Activated CD8-positive, alpha-beta T cell treated with anti-CD3 and anti-CD28 coated beads, Interleukin-2, amount 10 ng/mL, durations not matched to agents 7 days and 5 days (primary cell): Measurements from ENCODE around the gene FARP1. TPM values are rescaled to one million over a fixed set of nuclear protein-coding genes. Genes with fewer than 3 reads are reported as not detected.
"Not testable (repeated sequence)": the region's sequence is repeated elsewhere in the genome, so short reads cannot be mapped to it uniquely, and the experiment has no call there.

Source experiments
- ATAC-seq: fragments of 150-1000 bp; cut with Tn5 transposase; one replicate; pipeline ENCODE4 v1.10.0; 2021; ENCODE audit warnings: moderate library complexity
- CTCF ChIA-PET: fragments of 350-600 bp; sonication (Branson Sonifier 250); formaldehyde crosslinking; loops from one replicate; lab custom pipeline; 2021; ENCODE audit warnings: antibody characterized with exemption; lab: Charles Lee
- POLR2A ChIA-PET: fragments of 350-600 bp; sonication (Branson Sonifier 250); formaldehyde crosslinking; loops from one replicate; lab custom pipeline; 2021; ENCODE audit warnings: antibody characterized with exemption; lab: Charles Lee
- DNase-seq: peaks from one replicate; pipeline ENCODE4 v3.0.0-alpha.2; 2020
- H3K27ac Mint-ChIP-seq: one replicate; pipeline ENCODE4 v1.8.0; 2021; ENCODE audit warnings: mild to moderate bottlenecking, mixed read lengths
- H3K27me3 Mint-ChIP-seq: one replicate; pipeline ENCODE4 v1.8.0; 2021; ENCODE audit warnings: low read depth, mixed read lengths
- H3K36me3 Mint-ChIP-seq: one replicate; pipeline ENCODE4 v1.8.0; 2021; ENCODE audit warnings: low read depth, mixed read lengths
- H3K4me1 Mint-ChIP-seq: one replicate; pipeline ENCODE4 v1.8.0; 2021; ENCODE audit warnings: low read depth, mixed read lengths
- H3K4me3 Mint-ChIP-seq: one replicate; pipeline ENCODE4 v1.8.0; 2021; ENCODE audit warnings: mild to moderate bottlenecking, mixed read lengths
- H3K9me3 Mint-ChIP-seq: one replicate; pipeline ENCODE4 v1.8.0; 2022; ENCODE audit warnings: mixed read lengths; ENCODE audit not compliant: insufficient read depth
- total RNA-seq, 2 experiments: library from RNA; stranded (reverse); gene quantifications; one replicate each; pipeline ENCODE4 v1.2.3, GENCODE V29; 2021

Gene FARP1
- total RNA-seq, 2 experiments from 2014 or later = 1.1 to 1.2 TPM

DNA sequence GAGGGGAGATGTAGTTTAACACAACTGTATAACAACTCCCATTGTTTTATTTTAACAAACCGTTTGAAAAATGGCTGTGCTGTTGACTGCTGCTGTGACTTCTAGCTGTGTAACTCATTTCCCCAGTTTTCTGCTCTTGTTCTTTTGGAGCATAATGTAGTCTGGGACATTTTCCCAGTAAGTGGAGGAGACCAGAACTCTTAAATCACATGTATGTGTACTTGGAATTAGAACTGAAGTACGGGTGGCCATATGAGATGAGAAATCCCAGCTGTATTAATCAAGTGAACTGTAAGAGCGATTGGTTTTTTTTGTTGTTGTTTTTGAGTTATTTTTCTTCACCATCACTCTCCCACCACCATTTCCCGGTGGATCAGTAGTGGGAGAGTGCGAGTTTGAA lies 83.6 kb downstream of the FARP1 start:
- no peak for DNase-seq
- POLR2A ChIA-PET = no interaction called here
- no peak overlapping the region for H3K27ac Mint-ChIP-seq
- no peaks in the 10 kb centered on the region for H3K4me1 Mint-ChIP-seq
- no peaks in the 10 kb centered on the region for H3K9me3 Mint-ChIP-seq
- no peak for ATAC-seq
- CTCF ChIA-PET = no interaction called here
- no peaks in the 10 kb centered on the region for H3K36me3 Mint-ChIP-seq
- no peak overlapping the region for H3K4me3 Mint-ChIP-seq
- H3K27me3 Mint-ChIP-seq = no peaks in the 10 kb centered on the region

DNA sequence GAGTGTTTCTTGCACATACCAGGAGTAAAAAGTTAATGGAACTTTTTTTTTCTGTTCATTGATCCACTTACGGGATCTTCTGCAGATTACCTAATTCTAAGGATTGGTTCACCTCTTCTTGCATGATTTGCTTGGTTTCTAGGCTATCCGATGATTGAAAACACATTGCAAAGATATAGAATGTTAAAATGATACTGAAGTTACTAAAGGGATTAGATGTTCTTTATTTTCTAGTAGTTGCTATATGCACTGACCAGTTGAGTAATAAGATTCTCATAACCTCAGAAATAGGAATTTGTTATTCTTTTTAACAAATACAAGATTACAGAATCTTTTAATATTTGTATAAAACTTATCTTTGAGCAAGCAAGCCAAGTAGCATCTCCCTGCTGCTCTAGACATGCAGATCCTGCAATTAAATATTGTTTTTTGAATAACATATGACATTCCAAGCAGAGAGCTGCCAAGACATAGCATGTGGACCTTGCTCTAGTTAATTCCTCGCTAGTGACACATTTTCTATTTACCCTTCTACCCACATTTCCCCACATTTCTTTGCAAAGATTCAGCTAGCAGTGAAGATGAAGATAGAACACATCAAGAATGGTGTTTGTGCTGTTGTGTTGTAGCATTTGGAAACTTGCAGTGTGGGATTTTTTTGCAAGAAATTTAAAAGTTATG lies 85.9 kb downstream of the FARP1 start:
- ChIA-PET POLR2A (no interaction called here), CTCF (no interaction called here)
- no peaks in the 10 kb centered on the region for H3K4me1 Mint-ChIP-seq
- H3K4me3 Mint-ChIP-seq = no peak overlapping the region
- no peak overlapping the region for H3K27ac Mint-ChIP-seq
- H3K36me3 Mint-ChIP-seq = no peaks in the 10 kb centered on the region
- no peaks in the 10 kb centered on the region for H3K9me3 Mint-ChIP-seq
- H3K27me3 Mint-ChIP-seq = peaks cover 2% of the 10 kb centered on the region
- ATAC-seq (no peak), DNase-seq (no peak)

GRCh38 chr13:98230762-98231161 lies 87.9 kb downstream of the FARP1 start:
- ATAC-seq, H3K27me3 Mint-ChIP-seq, POLR2A ChIA-PET, DNase-seq, H3K9me3 Mint-ChIP-seq, CTCF ChIA-PET, H3K4me3 Mint-ChIP-seq, H3K27ac Mint-ChIP-seq, H3K4me1 Mint-ChIP-seq, H3K36me3 Mint-ChIP-seq: not testable (repeated sequence)

GRCh38 chr13:98232456-98232855 lies 89.6 kb downstream of the FARP1 start:
- Mint-ChIP-seq H3K4me1 (no peaks in the 10 kb centered on the region), H3K36me3 (no peaks in the 10 kb centered on the region), H3K27ac (no peak overlapping the region), H3K9me3 (no peaks in the 10 kb centered on the region), H3K4me3 (no peak overlapping the region), H3K27me3 (peaks cover 2% of the 10 kb centered on the region)
- ChIA-PET CTCF (no interaction called here), POLR2A (no interaction called here)
- DNase-seq (no peak), ATAC-seq (no peak)

DNA sequence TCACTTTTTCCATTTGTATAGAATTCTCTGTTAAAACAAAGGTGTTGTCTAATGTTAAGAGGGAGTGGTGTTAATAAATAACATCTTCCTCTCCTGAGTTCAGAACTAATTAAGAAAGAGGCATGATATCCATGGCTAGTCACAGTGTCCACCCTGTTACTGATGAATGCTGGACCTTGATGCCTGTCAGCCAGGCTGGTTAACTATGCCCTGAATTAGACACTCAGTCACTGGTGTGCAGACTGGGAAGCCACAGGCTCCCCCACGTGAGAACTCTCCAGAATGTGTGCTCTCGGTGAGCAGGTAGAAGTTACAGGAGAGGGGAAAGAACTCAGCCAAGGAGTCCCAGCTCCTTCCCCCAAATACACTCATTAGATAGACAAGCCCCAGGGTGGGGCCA lies 90.2 kb downstream of the FARP1 start:
- H3K4me1 Mint-ChIP-seq = no peaks in the 10 kb centered on the region
- ATAC-seq = no peak
- POLR2A ChIA-PET = no interaction called here

DNA sequence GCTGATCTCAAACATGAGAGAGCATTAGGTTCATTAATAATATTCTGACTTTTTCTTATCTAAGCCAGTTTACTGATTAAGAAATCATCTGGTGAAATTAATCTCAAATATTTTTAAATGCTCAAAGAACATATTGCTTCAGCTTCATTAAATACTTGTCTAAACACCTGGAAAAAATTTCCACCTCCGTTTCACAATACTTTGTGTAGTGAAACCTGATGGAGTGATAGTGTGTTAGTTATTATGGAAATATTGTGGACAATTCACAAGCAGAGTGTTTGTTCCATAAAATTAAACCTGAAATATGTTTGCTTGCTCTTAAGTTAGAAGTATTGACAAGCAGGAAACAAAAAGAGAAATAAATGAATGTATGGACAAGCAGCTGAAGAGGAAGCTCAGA lies 91.5 kb downstream of the FARP1 start:
- ChIA-PET POLR2A (no interaction called here), CTCF (no interaction called here)
- no peak for ATAC-seq
- Mint-ChIP-seq H3K27ac (no peak overlapping the region), H3K4me1 (no peaks in the 10 kb centered on the region), H3K36me3 (no peaks in the 10 kb centered on the region), H3K9me3 (no peaks in the 10 kb centered on the region), H3K27me3 (peaks cover 2% of the 10 kb centered on the region), H3K4me3 (no peak overlapping the region)
- DNase-seq = no peak

More for the DNA sequence above, 90.2 kb downstream of the FARP1 start:
- no peak overlapping the region for H3K27ac Mint-ChIP-seq
- H3K4me3 Mint-ChIP-seq = no peak overlapping the region
- H3K36me3 Mint-ChIP-seq = no peaks in the 10 kb centered on the region
- peaks cover 2% of the 10 kb centered on the region for H3K27me3 Mint-ChIP-seq
- H3K9me3 Mint-ChIP-seq = no peaks in the 10 kb centered on the region
- DNase-seq = no peak
- CTCF ChIA-PET = no interaction called here

DNA sequence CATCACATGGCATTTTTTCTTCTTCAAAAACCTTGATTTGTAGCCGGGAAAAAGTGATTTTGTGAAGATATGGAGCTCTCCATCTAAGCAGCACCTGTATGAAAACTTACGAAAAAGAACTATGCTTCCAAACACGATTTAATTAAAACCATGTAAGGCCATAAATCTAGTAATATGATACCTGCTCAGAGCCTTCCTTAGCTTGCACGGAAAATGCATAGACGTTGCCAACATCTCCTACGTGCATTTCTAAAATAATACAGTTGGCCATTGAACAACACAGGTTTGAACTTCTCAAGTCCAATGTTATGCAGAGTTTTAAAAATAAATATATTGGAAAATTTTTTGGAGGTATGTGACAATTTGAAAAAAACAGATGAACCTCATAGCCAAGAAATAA lies 93.3 kb downstream of the FARP1 start:
- ATAC-seq (no peak), DNase-seq (no peak)
- Mint-ChIP-seq H3K27ac (no peak overlapping the region), H3K4me3 (no peak overlapping the region), H3K9me3 (no peaks in the 10 kb centered on the region), H3K4me1 (no peaks in the 10 kb centered on the region), H3K27me3 (peaks cover 2% of the 10 kb centered on the region), H3K36me3 (no peaks in the 10 kb centered on the region)
- POLR2A ChIA-PET = no interaction called here
- CTCF ChIA-PET = no interaction called here

DNA sequence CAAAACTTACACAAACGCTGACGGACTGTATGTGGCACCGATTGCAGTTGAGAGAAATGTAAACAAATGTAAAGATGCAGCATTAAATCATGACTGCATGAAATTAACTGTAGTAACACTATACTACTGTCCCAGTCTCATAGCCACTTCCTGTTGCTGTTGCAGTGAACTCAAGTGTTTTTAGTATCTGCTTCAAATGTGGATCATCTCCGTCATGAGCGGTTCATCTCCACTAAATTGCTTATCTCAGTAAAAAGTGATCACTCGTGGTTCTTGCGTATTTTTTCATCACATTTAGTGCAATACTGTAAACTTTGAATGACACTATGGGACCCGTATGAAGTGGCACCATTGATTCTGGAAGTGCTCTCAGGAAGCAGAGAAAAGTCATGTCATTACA lies 94.4 kb downstream of the FARP1 start:
- DNase-seq (no peak), ATAC-seq (no peak)
- no peak overlapping the region for H3K27ac Mint-ChIP-seq
- POLR2A ChIA-PET = no interaction called here
- no peaks in the 10 kb centered on the region for H3K36me3 Mint-ChIP-seq
- H3K27me3 Mint-ChIP-seq = no peaks in the 10 kb centered on the region
- CTCF ChIA-PET = no interaction called here
- no peaks in the 10 kb centered on the region for H3K9me3 Mint-ChIP-seq
- no peak overlapping the region for H3K4me3 Mint-ChIP-seq
- no peaks in the 10 kb centered on the region for H3K4me1 Mint-ChIP-seq

DNA sequence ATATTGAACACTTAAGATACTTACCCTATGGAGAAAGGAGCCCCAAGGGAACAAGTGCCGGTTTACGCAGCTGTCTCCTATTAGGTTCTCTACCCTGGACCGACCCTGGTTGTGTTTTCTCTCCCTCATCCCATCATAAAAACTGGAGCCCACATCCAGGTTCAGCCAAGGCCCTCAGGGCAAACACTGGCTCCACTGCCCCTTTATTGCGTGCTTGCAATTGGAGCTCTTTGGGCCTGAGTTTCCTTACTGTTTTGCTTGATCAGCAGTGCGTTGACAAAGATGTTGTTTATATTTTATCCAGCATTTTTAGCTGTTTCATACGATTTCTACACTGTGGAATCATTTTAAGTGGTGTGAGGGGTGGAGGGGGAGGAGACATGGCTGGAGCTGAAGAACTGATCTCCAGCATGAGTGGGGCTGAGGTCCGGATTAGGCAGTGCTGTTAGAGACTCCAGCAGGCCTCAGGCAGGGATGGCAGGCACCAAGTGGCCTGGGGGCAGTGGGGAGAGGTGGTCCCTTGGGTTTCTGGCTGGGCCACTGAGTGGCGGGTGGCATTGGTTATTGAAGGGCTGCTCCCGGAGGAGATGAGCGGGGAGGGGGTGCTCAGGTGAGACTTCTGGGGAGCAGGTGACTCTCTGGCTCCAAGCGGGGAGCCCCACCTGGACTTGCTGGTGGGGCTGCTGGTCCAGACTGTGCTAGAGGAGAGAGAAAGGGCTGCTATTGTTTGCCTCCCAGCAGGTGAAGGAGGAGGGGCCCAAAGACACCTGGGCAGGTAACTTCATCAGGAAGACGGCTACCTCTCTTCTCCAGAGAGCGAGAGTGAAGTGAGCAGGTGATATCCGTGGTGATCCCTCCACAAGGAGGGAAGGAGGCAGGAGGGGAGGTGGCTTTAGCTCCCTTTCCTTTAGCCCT lies 96.5 kb downstream of the FARP1 start:
- Mint-ChIP-seq H3K4me1 (no peaks in the 10 kb centered on the region), H3K27me3 (peaks cover 2% of the 10 kb centered on the region), H3K4me3 (no peak overlapping the region), H3K9me3 (no peaks in the 10 kb centered on the region), H3K36me3 (no peaks in the 10 kb centered on the region), H3K27ac (no peak overlapping the region)
- ChIA-PET CTCF (no interaction called here), POLR2A (no interaction called here)
- DNase-seq = no peak
- no peak for ATAC-seq

DNA sequence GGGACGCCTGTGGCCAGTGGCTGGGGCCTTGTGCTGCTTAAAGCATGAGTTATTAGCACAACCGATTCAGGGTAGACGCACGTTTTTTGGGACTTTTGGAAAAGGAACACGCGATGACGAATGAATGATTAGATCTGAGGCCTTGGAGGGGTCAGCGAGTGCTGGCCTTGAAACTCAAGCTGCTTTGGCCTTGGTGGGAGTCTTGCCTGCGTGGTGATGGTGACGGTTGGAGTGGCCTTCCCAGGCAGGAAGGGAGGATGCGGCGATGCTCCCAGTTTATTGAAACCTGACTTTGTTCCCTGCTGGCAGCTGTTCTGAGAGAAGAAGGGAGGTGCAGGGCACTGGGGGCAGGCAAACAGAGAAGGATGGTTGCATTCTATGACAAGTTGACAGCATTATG lies 97.2 kb downstream of the FARP1 start:
- H3K9me3 Mint-ChIP-seq = no peaks in the 10 kb centered on the region
- ChIA-PET CTCF (no interaction called here), POLR2A (no interaction called here)
- H3K27me3 Mint-ChIP-seq = peaks cover 6% of the 10 kb centered on the region
- DNase-seq (no peak), ATAC-seq (no peak)
- no peaks in the 10 kb centered on the region for H3K4me1 Mint-ChIP-seq
- no peak overlapping the region for H3K27ac Mint-ChIP-seq
- H3K4me3 Mint-ChIP-seq = no peak overlapping the region
- H3K36me3 Mint-ChIP-seq = no peaks in the 10 kb centered on the region

GRCh38 chr13:98240974-98241373 lies 98.1 kb downstream of the FARP1 start:
- Mint-ChIP-seq H3K9me3 (no peaks in the 10 kb centered on the region), H3K27ac (no peak overlapping the region), H3K27me3 (peaks cover 6% of the 10 kb centered on the region), H3K4me3 (no peak overlapping the region), H3K36me3 (no peaks in the 10 kb centered on the region), H3K4me1 (no peaks in the 10 kb centered on the region)
- no peak for DNase-seq
- ChIA-PET CTCF (no interaction called here), POLR2A (no interaction called here)
- no peak for ATAC-seq

DNA sequence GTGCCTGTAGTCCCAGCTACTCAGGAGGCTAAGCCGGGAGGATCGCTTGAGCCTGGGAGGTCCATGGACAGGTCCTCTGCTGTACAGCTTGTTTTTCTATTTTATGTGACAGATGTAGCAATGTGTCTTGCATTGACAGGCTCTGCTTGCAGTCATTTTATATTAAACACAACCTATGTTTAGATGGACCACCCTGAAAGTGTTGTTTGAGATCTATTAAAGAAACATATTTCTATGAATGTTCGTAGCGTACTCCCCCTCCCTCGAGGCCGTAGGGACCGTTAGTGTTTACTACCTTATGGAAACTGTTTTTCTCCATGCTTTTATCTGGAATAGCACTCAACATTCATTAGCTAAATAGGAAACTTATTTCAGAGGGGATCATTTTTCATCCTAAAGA lies 99.1 kb downstream of the FARP1 start:
- H3K27ac Mint-ChIP-seq = no peak overlapping the region
- ChIA-PET POLR2A (no interaction called here), CTCF (no interaction called here)
- no peaks in the 10 kb centered on the region for H3K4me1 Mint-ChIP-seq
- no peak for ATAC-seq
- DNase-seq = no peak
- H3K27me3 Mint-ChIP-seq = peaks cover 6% of the 10 kb centered on the region
- H3K9me3 Mint-ChIP-seq = no peaks in the 10 kb centered on the region
- H3K36me3 Mint-ChIP-seq = no peaks in the 10 kb centered on the region
- H3K4me3 Mint-ChIP-seq = no peak overlapping the region
